ENCODE data around the gene NTM.

DNA sequence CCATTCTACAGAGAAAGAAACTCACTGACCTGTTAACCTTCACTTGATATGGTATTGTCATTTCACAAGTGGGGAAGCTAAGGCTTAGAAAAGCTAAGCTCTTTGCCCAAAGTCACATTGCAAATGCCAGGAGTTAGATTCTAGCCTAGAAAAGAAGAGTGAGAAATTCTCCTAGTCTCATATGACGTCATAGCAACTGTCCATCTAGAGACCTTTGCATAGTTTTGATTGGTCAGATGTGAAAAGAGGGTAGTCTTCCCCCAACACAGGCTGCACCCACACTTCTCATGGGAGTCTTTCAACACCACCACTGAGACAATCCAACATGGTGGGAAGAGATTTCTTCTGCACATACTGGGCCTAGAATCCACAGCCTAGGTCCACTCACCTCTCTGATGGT lies 197.9 kb downstream of the NTM start:
- TF ChIP-seq, protein P1, sequence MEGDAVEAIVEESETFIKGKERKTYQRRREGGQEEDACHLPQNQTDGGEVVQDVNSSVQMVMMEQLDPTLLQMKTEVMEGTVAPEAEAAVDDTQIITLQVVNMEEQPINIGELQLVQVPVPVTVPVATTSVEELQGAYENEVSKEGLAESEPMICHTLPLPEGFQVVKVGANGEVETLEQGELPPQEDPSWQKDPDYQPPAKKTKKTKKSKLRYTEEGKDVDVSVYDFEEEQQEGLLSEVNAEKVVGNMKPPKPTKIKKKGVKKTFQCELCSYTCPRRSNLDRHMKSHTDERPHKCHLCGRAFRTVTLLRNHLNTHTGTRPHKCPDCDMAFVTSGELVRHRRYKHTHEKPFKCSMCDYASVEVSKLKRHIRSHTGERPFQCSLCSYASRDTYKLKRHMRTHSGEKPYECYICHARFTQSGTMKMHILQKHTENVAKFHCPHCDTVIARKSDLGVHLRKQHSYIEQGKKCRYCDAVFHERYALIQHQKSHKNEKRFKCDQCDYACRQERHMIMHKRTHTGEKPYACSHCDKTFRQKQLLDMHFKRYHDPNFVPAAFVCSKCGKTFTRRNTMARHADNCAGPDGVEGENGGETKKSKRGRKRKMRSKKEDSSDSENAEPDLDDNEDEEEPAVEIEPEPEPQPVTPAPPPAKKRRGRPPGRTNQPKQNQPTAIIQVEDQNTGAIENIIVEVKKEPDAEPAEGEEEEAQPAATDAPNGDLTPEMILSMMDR (IDR thresholded peaks at IDR 0.05; ENCODE audit: low read depth, low read length, poor library complexity, severe bottlenecking) = no peak
- no peak for TF ChIP-seq EZH2phosphoT487 (IDR thresholded peaks at IDR 0.05; ENCODE audit: borderline replicate concordance, low read length)
